T-helper 9 cell (primary cell): ENCODE measurements around the gene DNAJC8.

ENCODE experiments used
- DNase-seq: peaks from one replicate; pipeline ENCODE4 v3.0.0-alpha.2; 2020
- total RNA-seq, 2 donors: gene quantifications; one replicate each; lab custom pipeline; 2026; lab: John Stamatoyannopoulos, UW

DNAJC8 gene, protein sequence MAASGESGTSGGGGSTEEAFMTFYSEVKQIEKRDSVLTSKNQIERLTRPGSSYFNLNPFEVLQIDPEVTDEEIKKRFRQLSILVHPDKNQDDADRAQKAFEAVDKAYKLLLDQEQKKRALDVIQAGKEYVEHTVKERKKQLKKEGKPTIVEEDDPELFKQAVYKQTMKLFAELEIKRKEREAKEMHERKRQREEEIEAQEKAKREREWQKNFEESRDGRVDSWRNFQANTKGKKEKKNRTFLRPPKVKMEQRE
- 49.2 to 127 reads per million in 2 donors for total RNA-seq

DNA sequence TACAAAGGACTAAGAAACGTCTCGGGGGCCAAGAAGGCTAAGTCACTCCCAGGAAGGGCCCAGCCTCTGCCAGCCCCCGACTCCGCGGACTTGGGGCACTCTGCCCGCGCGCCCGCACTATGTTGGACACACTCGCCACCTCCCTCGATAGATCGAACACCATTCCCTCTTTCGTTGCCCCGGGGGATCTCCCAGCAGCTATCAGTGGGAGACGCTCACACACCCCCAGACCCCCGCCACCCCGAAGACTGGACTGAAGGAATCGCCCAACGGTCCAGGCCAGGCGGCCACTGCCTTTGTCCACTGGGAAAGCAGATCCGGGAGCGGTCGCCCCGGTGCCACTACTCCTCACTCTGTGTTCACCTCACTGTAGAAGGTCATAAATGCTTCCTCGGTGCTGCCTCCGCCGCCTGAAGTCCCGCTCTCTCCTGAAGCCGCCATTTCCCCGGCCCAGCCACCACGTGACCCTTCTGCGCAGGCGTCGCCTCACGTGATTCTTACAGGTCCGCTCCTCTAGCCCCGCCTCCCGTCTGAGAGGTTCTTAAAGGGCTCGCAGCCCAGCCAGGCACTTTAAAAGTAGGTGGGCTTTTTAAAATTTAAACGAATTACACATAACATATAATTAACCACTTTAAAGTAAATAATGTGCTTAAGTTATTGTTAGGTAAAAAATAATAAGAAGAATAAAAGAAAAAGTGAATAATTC lies at the start of gene DNAJC8:
TSS of gene DNAJC8 (minus strand) at position 472 of the 706 bp plus-strand sequence. CDS start at position 441, 31 bp downstream.
- peak; percentile 94 for DNase-seq

GRCh38 chr1:28281608-28282425 lies 49.0 kb upstream of the DNAJC8 start:
- DNase-seq: no peak

- no peak for DNase-seq
These were observed 48.1 kb upstream of the DNAJC8 start for GRCh38 chr1:28280977-28281381.

GRCh38 chr1:28280501-28280900 lies 47.7 kb upstream of the DNAJC8 start:
- no peak for DNase-seq

DNA sequence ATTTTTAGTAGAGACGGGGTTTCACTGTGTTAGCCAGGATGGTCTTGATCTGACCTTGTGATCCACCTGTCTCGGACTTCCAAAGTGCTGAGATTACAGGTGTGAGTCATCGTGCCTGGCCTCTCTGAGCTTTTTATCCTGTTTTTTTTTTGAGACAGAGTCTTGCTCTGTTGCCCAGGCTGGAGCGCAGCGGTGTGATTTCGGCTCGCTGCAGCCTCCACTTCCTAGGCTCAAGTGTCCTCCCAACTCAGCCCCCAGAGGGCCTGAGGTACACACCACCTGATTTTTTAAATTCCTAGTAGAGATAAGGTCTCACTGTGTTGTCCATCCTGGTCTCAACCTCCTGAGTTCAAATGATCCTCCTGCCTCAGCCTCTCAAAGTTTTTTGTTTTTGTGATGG lies 46.9 kb upstream of the DNAJC8 start:
- DNase-seq: no peak

GRCh38 chr1:28278763-28279162 lies 45.9 kb upstream of the DNAJC8 start:
- no peak for DNase-seq

DNA sequence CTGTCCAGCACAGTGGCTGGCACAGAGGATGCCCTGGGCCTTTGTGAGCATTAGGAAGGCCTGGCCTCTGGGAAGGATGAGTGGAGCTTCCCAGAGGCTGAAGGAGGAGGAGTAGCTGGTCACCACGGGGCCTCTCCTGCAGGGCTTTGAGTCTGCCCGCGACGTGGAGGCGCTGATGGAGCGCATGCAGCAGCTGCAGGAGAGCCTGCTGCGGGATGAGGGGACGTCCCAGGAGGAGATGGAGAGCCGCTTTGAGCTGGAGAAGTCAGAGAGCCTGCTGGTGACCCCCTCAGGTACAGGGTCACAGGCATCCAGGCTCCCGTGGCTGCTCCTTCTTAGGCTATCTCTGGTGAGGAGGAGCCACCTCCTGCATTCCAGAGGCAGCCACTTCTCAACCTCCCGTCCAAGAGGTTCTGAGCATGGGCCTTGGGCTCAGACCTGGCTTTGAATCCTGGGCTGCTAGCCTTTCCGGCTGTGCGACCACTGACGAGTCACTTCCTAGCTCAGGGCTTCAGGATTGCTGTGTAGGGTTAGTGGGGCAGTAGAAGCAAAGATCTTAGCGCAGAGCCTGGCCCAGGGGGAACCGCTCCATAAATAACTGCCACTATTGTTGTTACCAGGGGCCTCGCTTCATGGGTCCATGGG lies 40.5 kb upstream of the DNAJC8 start:
- no peak for DNase-seq

DNA sequence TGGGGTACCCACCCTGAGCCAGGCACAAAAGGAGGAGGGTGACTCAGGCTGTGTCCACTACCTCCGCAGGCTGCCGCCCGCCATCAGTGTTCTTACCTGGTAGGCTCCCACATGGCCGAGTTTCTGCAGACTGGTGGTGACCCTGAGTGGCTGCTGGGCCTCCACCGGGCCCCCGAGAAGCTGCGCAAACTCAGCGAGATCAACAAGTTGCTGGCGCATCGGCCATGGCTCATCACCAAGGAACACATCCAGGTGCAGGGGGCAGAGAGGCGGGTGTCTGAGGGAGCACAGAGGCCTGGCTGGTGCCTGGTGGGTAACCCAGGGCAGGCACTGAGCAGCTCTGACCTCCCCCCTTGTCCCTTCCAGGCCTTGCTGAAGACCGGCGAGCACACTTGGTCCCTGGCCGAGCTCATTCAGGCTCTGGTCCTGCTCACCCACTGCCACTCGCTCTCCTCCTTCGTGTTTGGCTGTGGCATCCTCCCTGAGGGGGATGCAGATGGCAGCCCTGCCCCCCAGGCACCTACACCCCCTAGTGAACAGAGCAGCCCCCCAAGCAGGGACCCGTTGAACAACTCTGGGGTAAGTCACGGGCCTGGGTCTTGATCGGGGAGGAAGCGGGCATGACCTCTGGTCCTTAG lies 39.5 kb upstream of the DNAJC8 start:
- DNase-seq: no peak

DNA sequence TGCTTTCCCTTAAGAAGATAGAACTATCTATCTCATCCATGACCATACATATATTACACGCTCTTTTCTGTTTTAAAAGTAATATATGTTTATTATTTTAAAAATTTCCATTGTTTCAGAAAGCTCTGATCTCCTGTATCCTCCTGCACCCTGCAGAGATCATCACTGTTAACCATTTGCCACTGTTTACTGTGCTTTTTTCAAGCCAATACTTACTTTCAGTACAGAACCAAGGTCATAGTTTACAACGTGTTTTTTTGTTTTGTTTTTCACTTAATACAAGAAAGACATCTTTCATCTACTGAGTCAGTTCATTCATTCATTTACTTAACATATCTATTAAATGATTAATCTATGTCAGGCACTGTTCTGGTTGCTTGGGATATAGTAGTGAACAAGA lies 36.7 kb upstream of the DNAJC8 start:
- DNase-seq: no peak

DNA sequence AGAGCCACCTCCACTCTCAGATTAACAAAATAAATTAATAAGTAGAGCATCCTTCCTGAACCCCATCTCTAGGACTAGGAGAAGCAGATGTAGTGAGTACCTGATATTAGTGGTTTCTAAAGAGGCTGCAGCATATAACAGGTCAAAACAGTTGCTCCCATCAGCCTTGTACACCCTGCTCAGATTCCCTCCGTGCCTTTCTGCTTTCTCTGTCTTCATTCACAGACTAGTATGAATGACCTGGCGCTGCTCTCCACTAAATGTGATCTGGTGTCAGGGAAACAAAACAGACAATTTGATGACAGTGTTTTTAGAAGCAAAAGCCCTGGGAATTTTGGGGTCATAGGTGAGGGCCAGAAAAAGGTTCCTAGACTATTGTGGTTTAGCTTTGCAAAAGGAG lies 34.8 kb upstream of the DNAJC8 start:
- DNase-seq: no peak

- no peak for DNase-seq
These were observed 34.1 kb upstream of the DNAJC8 start for GRCh38 chr1:28266920-28267322.

DNA sequence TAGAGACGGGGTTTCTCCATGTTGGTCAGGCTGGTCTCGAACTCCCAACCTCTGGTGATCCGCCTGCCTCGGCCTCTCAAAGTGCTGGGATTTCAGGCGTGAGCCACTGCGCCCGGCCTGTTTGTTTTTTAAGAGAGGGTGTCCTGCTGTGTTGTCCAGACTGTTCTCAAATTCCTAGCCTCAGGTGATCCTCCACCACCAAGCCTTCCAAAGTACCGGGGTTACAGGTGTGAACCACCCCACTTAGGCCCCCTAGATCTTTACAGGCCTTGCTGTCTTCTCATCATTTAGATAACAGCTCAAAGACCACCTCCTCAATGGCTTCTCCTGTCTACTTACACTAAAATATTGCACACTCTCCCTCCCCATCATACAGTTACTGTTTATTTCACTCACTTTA lies 32.7 kb upstream of the DNAJC8 start:
- no peak for DNase-seq

GRCh38 chr1:28264897-28265296 lies 32.1 kb upstream of the DNAJC8 start:
- no peak for DNase-seq

DNA sequence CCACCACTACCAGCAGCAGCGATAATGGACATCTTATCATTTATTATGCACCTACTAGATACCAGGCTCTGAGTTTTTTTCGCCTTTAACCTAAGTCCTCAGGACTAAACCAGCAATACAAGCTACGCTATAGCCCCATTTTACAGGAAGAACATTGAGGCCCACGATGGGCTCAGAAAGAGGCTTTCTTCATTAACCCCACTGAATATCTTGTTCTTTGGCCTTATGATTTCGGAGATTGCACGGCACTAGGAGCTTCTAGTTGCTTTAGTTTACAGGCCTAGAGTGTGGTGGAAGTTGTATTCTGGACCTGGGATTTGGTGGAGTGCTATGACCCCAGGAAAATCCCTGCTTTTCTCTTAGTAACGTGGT lies 28.0 kb upstream of the DNAJC8 start:
- no peak for DNase-seq

DNA sequence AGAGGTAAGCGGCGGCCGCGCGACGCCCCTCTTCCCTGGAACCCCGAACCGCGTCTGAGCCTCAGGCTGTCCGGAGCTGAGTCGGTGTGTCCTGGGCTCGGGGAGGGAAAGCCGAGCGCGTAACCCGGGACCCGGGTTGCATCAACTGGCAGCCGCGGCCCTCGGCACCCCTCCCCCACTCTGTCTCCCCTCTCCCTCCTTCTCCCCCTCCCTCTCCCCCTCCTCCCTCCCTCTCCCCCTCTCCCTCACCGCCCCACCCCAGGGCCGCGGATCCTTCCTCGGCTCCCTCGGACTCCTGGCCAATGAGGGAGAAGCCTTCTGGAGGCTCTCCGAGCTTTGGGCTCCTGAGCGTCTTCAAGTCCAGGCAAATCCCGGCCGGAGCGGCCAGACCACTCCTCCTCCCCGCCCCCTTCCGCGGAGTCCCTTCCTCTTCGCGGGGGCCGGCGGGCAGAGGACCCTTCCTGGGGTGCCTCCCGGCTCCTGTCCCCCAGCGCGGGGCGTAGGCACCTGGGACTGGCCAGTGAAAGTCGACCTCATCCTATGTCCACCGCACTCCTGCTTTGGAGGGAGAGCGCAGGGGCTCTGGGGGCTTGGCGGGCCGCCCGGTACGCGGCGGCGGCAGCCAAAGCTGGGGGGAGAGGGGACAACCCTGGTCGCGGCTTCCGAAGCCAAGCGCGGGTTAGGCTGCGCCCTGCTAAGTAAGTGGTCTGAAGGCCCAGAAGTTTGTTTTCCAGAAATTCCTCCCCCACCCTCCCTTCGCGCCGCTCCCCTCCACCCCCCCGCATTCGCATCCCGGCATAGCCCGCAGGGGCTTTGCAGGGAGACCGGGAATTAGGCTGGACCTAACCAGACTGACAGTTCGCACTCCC lies 27.3 kb upstream of the DNAJC8 start:
- peak; percentile 23 for DNase-seq

DNA sequence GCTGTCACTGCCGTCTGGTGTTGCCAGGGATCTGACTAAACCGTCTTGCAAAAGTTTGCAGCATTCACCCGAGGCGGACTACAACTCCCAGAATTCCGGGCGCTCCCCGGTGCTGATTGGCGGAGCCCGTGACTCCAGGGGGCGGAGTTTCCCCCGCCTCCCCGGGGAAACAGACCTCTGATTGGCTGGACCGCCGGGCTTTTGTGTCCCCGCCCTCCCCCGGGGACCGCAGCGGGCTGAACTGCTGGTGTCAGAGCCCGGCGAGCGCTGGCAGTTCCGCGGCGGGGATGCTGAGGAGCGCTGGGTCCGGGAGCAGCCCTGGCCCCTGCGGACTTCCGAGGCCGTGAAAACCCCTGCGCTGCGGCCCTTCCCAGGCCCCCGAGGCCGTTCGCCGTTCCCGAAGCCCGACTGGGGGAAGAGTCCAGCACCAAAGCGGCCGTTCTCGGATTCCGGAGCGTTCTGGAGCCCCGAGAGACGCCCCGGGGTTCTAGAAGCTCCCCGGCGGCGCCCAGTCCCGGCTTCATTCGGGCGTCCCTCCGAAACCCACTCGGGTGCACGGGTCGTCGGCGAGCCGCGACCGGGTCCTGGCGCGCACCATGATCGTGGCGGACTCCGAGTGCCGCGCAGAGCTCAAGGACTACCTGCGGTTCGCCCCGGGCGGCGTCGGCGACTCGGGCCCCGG lies 26.6 kb upstream of the DNAJC8 start, which contains the start of gene SESN2:
TSS of gene SESN2 (plus strand) at position 267 of the 682 bp plus-strand sequence. CDS start at position 597, 330 bp downstream.
- peak; percentile 98 for DNase-seq

DNA sequence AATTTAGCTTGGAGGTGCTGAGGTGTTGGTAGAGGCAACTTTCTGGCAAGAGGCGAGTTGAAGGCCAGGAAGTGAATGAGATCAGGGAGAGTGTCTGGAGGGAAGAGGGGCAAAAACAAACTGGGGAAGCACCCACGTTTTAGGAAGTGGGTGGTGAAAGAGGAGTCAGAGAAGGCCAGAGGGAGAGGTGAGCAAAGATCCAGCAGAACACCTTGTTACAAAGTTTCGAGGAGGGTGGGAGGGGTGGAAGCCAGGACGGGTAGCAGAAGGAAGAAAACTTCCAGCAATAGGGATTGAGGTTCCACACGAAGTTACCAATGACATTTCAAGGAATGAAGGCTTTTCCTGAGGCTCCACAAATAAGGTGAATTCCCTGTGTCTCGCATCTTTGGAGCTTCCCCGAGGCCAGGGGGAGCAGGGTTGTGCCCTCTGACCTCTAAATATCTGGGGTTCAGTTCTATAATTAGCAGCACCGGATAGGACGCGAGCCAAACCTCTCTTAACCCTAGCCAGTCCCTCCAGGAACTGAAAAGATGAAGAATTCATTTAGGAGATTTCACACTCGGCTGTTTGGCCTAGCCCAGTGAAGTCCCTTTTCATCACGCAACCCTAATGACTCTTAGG lies 25.9 kb upstream of the DNAJC8 start:
- DNase-seq: no peak

DNA sequence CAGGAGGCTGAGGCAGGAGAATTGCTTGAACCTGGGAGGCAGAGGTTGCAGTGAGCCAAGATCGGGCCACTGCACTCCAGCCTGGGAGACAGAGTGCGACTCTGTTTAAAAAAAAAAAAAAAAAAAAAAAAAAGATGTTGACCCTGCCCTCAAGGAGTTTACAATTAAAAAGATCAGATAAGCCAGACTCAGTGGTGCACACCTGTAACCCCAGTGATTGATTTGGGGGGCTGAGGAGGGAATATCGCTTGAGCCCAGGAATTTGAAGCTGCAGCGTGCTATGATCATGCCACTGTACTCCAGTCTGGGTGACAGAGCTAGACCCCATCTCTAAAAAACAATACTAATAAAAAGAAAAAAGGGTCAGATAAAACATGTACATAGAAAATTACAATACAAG lies 24.9 kb upstream of the DNAJC8 start:
- no peak for DNase-seq

DNA sequence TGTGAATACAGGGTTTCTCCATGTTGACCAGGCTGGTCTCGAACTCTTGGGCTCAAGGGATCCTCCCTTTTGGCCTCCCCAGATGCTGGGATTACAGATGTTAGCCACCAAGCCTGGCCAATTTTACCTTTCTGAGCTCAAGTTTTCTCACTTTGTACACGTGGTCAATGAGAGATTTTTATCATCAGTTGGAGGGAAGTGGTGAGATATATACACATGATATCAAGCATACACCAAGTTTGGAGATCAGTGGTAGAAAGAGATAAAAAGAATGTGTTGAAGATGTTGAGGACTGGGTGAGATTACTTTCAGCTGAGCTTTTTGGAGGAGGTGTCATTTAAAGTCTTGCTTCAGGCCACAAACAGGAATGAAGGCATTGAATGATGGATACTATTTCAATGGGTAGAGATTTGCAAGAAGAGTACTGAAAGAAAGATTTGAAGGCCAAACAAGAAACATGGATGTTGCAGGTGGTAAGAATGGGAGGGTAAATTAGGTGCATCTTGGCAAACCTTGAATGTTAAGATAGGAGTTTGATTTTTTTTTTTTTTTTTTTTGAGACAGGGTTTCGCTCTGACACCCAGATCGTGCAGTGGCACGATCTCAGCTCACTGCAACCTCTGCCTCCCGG lies 23.5 kb upstream of the DNAJC8 start:
- DNase-seq: no peak

DNA sequence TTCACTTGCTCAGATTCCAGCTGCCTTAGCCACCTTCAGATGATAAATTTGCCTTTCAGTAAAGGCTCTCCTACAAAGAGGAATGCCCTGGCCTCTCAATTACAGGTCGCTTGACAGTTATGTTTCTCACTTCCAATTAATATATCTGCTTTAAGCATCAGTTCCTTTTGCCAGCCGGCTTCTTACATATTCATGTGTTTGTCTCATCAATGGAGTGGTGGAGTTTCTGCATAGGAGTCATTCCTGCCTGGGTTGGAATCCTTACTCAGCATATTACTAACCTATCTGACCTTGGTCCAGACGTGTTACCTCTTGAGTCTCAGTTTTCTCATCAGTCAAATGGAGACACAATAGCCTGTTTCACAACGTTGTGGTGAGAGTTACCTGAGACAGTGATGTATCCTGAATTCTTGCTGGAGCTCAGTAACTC lies 17.1 kb upstream of the DNAJC8 start:
- DNase-seq: no peak
